OCI-LY3 (cell line): ENCODE measurements around the gene MED4.

Experiments
- CTCF ChIP-seq: fragments of 200-600, 300-600 bp; sonication (generic); IDR thresholded peaks from 2 replicates; pipeline ENCODE4 v1.5.1; 2014; ENCODE audit warnings: antibody characterized with exemption, low read length, low read depth
- EZH2phosphoT487 ChIP-seq: fragments of 200-600 bp; shearing (Covaris generic); IDR thresholded peaks from 2 replicates; pipeline ENCODE4 v1.6.1; 2018; ENCODE audit warnings: antibody characterized with exemption, mixed run types, low read depth

- TF ChIP-seq CTCF = no peak
- no peak for TF ChIP-seq EZH2phosphoT487
Measured at GRCh38 chr13:48110132-48110868, 15.4 kb upstream of the MED4 start.
